NCI-H1930 (cell line): ENCODE data around the gene TMEM221.

ENCODE experiments used
- DNase-seq, 2 experiments: peaks; one replicate each; lab custom pipeline; 2025; lab: John Stamatoyannopoulos, UW

The TMEM221 gene

GRCh38 chr19:17405250-17406045 lies 43.0 kb downstream of the TMEM221 start, which contains the start of gene BST2:
BST2 (minus strand) TSS chr19:17405630; CDS start chr19:17405575, 55 bp downstream.
- DNase-seq: no peak

DNA sequence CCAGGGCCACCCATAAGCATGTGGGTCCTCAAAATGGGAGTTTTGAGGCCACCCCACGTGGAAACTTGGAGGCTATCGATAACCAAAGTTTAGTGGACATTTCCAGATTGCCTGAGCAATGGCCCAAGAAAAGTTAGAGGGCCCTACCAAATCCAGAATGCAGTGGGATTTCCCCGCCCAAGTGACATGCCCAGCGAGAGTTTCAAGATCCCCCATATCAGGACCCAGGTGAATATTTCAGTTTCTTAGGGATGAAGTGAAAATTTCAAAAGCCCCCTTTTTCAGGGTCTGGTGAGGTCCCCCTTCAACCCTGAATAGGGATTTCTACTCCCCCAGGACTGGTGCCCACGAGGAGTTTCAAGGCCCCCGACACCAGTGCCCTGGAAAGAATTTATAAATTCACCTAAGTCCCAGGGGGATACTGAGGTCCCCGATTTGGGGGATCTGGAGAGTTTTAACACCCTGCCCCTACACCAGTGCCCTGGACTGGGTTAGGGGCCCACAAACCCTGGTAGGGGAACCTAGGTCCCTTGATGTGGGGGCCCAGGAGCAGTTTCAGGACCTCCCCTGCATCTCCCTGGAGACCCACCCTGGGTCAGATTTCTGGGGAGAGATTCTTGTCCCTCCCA lies 43.7 kb downstream of the TMEM221 start:
- no peak for DNase-seq

DNA sequence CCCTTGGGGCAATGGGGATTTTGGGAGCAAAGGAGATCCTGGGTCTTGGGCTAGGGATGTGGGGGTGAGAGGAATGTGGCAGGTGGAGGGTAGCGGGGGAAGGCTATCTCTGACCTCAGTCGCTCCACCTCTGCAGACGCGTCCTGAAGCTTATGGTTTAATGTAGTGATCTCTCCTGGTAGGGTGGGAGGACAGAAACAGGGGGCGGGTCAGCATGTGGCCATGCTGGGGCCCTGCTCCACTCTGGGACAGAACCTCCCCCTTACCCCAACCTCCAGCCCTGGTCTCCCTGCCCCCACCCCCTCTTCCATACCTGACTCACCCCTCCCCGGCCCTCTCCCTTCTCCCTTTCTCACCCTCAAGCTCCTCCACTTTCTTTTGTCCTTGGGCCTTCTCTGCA lies 44.5 kb downstream of the TMEM221 start:
- no peak for DNase-seq

DNA sequence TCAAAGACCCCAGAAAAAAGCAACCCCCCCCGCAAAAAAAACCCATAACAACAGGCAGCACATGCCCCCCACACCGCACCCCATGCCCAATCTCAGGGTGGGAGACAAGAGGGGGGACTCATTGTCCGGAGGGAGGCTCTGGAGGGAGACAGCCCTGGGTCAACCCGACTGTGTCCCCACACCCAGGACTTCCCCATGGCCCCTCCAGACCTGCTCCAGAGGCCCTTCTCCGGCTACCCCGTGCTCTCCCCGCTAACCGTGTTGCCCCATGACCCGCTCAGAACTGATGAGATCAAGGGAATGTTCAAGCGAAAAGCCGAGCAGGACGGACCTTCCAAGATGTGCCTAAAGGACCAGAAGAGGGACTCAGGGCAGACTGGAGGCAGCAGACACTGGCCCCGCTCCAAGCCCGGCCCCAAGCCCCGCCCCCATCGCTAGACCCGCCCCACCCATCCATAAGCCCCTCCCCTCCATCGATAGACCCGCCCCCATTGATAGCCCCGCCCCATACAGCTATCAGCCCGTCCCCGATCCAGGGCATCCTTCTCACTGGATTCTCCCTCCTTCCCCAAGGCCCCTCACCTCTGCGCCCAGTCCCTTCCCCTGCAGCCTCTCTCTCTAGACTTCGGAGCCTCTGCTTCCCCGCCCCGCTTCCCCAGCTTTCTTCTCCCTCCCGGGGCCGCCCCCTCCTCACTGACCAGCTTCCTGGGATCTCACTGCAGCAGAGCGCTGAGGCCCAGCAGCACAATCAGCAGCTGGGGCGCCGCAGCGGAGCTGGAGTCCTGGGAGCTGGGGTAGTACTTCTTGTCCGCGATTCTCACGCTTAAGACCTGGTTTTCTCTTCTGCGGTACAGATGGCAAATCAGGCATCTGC lies 45.2 kb downstream of the TMEM221 start:
- DNase-seq: no peak

- DNase-seq: no peak
These were observed 46.8 kb downstream of the TMEM221 start for GRCh38 chr19:17401628-17402027.

GRCh38 chr19:17398902-17399527 lies 49.5 kb downstream of the TMEM221 start:
- no peak for DNase-seq

GRCh38 chr19:17394891-17395415 lies 53.5 kb downstream of the TMEM221 start:
- no peak for DNase-seq

- DNase-seq: no peak
These were observed 54.6 kb downstream of the TMEM221 start, which contains the start of gene CCDC194 for GRCh38 chr19:17393914-17394313. CCDC194 (minus strand) TSS chr19:17394196; CDS start chr19:17394158, 38 bp downstream.

DNA sequence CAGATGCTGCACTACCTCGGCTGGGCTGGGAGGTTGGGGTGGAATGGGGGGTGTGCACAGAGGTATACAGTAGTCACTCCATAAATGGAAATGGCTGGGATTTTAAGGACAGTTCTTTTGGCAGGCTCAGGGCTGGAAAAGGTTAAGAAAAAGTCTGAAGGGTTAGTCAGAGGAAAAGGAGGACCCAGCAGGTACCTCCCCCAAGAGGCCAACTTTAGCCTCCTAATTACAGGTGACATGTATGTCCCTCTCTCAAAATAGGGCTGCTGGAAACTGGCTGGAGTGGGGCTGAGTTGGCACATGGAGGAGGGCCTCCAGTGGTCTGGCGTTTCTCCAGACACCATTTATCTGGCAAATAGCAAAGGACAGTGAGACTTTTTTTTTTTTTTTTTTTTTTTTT lies 55.5 kb downstream of the TMEM221 start:
- no peak for DNase-seq

DNA sequence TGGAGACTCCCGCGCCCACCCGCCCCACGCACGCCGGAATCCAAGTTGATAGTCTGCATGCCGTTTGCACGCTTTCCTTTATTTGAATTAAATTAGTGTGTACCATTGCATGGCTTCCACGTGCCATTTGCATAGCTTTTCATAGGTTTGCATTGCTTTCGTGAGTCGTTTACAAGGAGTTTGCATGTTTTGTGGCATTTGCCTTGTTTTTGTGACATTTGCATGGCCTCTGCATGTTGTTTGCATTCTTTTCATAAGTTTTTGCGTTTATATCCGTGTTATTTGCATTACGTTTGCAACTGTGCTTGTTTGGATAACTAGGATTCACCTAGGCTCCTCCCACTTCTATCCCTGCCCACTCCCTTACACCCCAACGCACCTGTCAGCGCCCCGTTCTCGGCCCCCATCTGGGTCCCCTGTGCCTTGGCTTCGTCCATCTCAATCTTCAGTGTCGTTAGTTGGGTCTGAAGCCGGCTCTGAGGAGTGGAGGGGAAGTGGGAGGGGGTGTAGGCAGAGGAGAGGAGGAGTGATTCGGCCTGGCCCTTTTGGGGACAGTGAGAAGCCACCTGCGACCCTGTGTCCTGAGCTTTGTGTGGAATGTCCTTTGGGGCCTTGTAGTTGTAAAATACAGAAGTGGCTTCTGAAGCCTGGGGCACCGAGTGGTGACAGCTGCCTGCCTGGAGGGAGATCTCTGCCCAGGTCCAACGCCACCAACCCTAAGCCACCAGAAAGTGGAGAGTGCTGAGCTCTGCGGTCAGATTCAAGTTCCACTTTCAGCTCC lies 56.9 kb downstream of the TMEM221 start:
- no peak for DNase-seq

GRCh38 chr19:17390665-17391370 lies 57.6 kb downstream of the TMEM221 start:
- DNase-seq: peak; percentile 81 to 88

DNA sequence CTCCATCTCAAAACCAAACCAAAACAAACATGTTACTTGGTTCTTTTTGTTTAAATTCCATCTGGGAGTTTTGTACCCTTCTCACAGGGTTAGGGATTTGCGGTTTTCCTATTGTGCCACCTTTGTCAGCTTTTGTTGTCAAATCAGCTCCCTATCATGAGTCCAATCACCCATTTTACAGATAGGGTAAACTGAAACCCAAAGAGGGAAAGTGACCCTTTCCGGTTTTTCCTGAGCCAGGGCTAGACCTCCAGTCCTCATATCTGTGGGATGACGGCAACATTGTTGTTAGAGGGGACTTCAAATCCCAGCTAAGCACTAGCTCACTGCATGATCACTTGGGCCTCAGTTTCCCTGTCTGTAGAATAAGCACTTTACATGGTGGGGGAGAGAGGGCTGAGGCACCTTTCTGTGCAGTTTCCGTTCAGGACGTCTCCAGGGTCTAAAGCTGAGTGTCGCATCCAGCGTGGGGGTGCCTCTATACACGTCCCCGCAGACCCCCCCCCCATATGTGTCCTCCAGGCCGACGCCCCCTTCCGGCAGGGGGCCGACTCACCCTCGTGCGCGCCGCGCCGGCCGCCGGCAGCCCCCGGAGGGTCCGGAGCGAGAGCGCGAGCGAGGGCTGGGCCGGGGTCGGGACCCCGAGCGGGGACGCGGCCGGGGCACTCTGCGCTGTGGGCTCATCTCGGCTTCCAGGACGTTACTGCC lies 58.4 kb downstream of the TMEM221 start:
- DNase-seq: no peak

- DNase-seq: no peak
These were observed 59.2 kb downstream of the TMEM221 start for GRCh38 chr19:17389288-17389687.

GRCh38 chr19:17385878-17386611 lies 62.4 kb downstream of the TMEM221 start:
- peak; percentile 1 to 28 for DNase-seq
